Psoas muscle (tissue), 8 donors: ENCODE data around the gene MAP2K3. TPM values are rescaled to one million over a fixed set of nuclear protein-coding genes. Genes with fewer than 3 reads are reported as not detected.
"Not testable (repeated sequence)": the region's sequence is repeated elsewhere in the genome, so short reads cannot be mapped to it uniquely, and the experiment has no call there.

ENCODE experiments used
- ATAC-seq, 4 donors: fragments of 200-7000 bp; cut with Tn5 transposase; one replicate each; pipeline ENCODE4 v1.9.1; 2020; ENCODE audit warnings: moderate library complexity in 3 of 4, mild to moderate bottlenecking in 2 of 4
- DNase-seq, 2 donors: peaks; one replicate each; pipeline ENCODE4 v3.0.0-alpha.2; 2020
- H3K27ac ChIP-seq: fragments of 200-600 bp; one replicate; pipeline ENCODE4 v1.8.0; 2022
- H3K27me3 ChIP-seq, 3 donors: fragments of 200-600 bp in 1 of 3; one replicate each; pipeline versions ENCODE4 v1.6.1 to v1.8.0; 2013 to 2022; ENCODE audit warnings: low read length in 2 of 3, mild to moderate bottlenecking in 2 of 3, moderate library complexity in 1 of 3; ENCODE audit not compliant: insufficient read depth in 3 of 3
- H3K36me3 ChIP-seq, 2 donors: fragments of 200-600 bp in 1 of 2; one replicate each; pipeline versions ENCODE4 v1.6.1 to v1.8.0; 2013 to 2022; ENCODE audit warnings: low read depth in 1 of 2, mild to moderate bottlenecking in 1 of 2, moderate library complexity in 1 of 2; ENCODE audit not compliant: insufficient read depth in 1 of 2
- H3K4me1 ChIP-seq: fragments of 200-600 bp; one replicate; pipeline ENCODE4 v1.8.0; 2022
- H3K4me3 ChIP-seq: fragments of 200-600 bp; one replicate; pipeline ENCODE4 v1.8.0; 2022; ENCODE audit warnings: mild to moderate bottlenecking
- H3K9me3 ChIP-seq: fragments of 200-600 bp; one replicate; pipeline ENCODE4 v1.8.0; 2022
- CTCF ChIP-seq: fragments of 200-600 bp; IDR thresholded peaks from one replicate; pipeline ENCODE4 v1.8.0; 2022; ENCODE audit warnings: antibody characterized with exemption
- WGBS, 3 donors: extraction: QIAGEN DNeasy Blood & Tissue Kit; methylation state at CpG; one replicate each; pipeline versions ENCODE4 v1.1.6 to v1.1.7; 2013; 5-methylcytosine and 5-hydroxymethylcytosine counted together
- intact Hi-C, 2 donors: fragments of 100-400 bp; cut with DNase I; formaldehyde crosslinking; loops; one replicate each; pipeline versions ENCODE4 v1.11.0 to v1.14.2; 2022
- polyA plus RNA-seq, 3 donors: library from polyadenylated mRNA; stranded (reverse); fragments of 200-250 nt; gene quantifications; one replicate each; pipeline ENCODE4 v1.2.3, GENCODE V29; 2013
- total RNA-seq, 4 donors: library from RNA; stranded (reverse); fragmentation: NEBNext Ultra II Directional in 2 of 4; extraction: Animal tissue kit (Norgen Biotek cat#: 25700) in 2 of 4; gene quantifications; one replicate each; pipeline versions ENCODE4 v1.2.1 to v1.2.4, GENCODE V29; 2021 to 2023
- donor health status: healthy with polysubstance abuse.
- donor health status: DM: no; HTN: no; CAD: no; lungs with moderate emphysema.
- donor health status: Bipolar disorder and iron deficiency.
- donor health status: healthy.
- donor health status: DM: yes; HTN: yes; CAD: no.
- donor health status: DM: no; HTN: no; CAD: no.
- donor health status: DM: no; HTN: no; CAD: no.
- donor health status: DM: yes; HTN: yes; CAD: no.

Gene MAP2K3
- total and polyA plus RNA-seq, 7 donors: 64.4 to 229 (median 114) TPM

DNA sequence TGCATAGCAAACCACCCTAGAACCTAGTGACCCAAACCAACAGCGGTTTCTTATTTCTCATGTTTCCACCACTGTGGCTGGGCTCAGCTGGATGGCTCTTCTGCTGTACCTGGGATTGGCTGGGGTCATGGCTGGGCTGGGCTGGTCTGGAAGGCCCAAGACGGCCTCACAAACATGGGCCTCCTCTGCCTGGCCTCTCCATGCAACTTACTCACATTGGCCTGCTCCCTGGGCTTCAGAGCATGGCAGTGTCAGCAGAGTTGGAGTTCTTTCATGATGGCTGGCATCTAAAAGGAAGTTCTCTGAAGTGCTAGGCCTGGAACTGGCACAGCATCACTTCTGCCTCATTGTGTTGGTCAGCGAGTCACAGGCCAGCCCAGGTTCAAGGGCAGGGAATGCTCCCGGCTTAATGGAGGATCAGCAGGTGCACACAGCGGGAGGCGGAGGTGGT is 24.4 kb downstream of the MAP2K3 start:
- 93 to 94% (median 94%) methylated on average over 6 of the region's 6 CpGs for WGBS, 3 donors
- peaks cover 0 to 88% of the 10 kb centered on the region in 2 donors for H3K36me3 ChIP-seq
- H3K4me1 ChIP-seq, H3K4me3 ChIP-seq, H3K27ac ChIP-seq, H3K27me3 ChIP-seq, H3K9me3 ChIP-seq, ATAC-seq: not testable (repeated sequence)
- intact Hi-C loops: loop anchor here in 1 of 2 donors (10.0 kb wide), 1 partner anchor 366 kb away; no protein-coding TSS in a partner anchor
- DNase-seq: peak; percentile 4 to 38

- H3K9me3 ChIP-seq, H3K4me1 ChIP-seq, H3K4me3 ChIP-seq, H3K27me3 ChIP-seq: not testable (repeated sequence)
- Histone ChIP-seq H3K36me3 (peaks cover 0 to 88% of the 10 kb centered on the region in 2 donors), H3K27ac (peak overlapping the region; percentile 36)
- DNase-seq (peak; percentile 26 to 73), ATAC-seq (peak in 2 of 4 donors; percentile 10 to 17)
- 59 to 81% (median 61%) methylated on average over 12 to 16 of the region's 16 CpGs for WGBS, 3 donors
- intact Hi-C loops: loop anchor here (5.0 to 10.0 kb wide), 3 partner anchors 65 to 205 kb away; partner anchors contain the start of gene KCNJ12 (in 1 of the 2)
Observed at GRCh38 chr17:21310061-21310765, 25.7 kb downstream of the MAP2K3 start.

DNA sequence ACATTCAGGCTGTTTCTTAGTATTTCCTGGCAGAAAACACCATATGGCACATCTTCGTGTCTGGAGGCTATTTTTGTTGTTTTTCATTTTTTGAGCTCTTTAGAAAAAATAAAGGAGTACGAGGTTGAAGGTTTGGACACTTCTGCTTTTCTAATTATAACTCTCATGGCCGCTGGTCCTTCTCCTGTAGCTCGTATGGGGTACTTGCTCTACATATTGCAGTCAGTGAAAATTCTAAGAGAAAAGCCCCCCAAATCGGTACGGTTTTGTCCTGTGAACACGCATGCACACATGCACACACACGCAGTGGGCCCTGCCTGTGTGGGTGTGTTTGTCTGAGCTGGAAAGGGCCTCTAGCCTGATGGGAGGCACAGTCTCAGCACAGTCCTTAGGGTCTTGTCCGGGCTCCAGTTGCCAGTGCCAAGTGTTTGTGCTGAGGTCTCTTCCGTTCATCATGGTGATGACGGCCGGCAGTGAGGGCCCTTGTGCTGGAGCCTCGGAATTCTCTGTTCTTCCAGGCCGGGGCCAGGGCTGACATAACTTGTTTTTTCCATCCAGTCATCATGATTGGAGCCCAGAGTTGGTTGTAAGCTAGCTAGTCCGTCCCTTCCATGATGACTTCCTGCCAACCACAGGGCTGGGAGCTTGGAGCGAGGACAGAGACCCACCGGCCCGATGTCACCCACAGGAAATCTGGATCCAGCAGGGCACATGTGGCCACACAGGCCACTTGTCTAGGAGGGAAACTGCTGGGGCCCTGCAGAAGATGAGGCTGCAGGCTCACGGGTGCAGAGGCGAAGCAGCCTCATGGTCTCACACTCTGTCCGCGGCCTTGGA is 26.5 kb downstream of the MAP2K3 start:
- intact Hi-C loops: loop anchor here (5.0 to 10.0 kb wide), 3 partner anchors 64 to 204 kb away; partner anchors contain the start of gene KCNJ12 (in 1 of the 2)
- not testable (repeated sequence) for H3K9me3 ChIP-seq, H3K27me3 ChIP-seq, H3K4me1 ChIP-seq, H3K4me3 ChIP-seq
- DNase-seq (peak; percentile 63 to 84), ATAC-seq (peak; percentile 17 to 46 (median 20))
- Histone ChIP-seq H3K36me3 (peaks cover 0 to 84% of the 10 kb centered on the region in 2 donors), H3K27ac (peak overlapping the region; percentile 36)
- WGBS, 3 donors: 33 to 46% (median 38%) methylated on average over 18 to 22 of the region's 22 CpGs

DNA sequence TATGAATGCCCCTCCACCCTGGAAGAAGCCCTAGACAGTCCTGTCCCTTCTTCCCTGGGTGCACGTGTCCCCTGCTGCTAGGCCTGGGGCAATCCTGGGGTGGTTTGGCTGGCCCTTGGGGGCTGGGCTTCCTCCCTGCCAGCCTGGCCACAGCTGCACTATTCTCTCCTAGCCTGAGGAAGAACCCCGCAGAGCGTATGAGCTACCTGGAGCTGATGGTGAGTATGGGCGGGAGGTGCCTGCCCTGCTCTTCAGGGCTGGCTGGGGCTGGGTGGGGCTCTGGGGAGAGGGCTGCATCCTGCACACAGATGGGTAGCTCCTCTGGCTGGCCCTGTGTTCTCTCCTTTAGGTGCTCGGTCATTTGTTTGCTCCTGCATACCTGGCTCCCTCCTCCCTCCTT is 28.8 kb downstream of the MAP2K3 start:
- H3K9me3 ChIP-seq: no peaks in the 10 kb centered on the region
- intact Hi-C loops: loop anchor here (5.0 to 10.0 kb wide), 3 partner anchors 61 to 201 kb away; partner anchors contain the start of gene KCNJ12 (in 1 of the 2)
- H3K27ac ChIP-seq: no peak overlapping the region
- no peaks in the 10 kb centered on the region for H3K27me3 ChIP-seq
- H3K4me1 ChIP-seq: no peaks in the 10 kb centered on the region
- peaks cover 0 to 60% of the 10 kb centered on the region in 2 donors for H3K36me3 ChIP-seq
- H3K4me3 ChIP-seq: no peak overlapping the region
- 85 to 100% (median 87%) methylated on average over 5 of the region's 5 CpGs for WGBS, 3 donors
- TF ChIP-seq CTCF: no peak
- ATAC-seq: no peak
- peak; percentile 6 to 32 for DNase-seq

DNA sequence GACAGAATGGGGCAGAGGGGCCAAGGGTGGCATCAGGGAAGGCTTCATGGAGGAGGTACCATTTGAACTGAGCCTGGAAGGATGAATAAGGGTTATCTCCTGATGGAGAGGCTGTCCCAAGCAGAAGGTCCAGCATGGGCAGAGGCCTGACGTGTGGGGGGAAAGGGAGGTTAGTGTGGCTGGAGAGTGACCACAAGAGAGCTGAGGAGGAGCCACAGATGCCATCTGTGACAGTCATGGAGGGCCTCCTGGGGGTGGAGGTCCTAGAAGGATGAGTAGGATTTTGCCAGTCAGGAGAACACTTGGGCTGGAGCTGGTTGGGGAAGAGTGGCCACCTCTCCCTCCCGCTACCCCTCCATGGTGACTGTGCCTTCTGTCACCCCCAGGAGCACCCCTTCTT is 29.2 kb downstream of the MAP2K3 start:
- H3K4me1 ChIP-seq, H3K4me3 ChIP-seq, DNase-seq, H3K27ac ChIP-seq, H3K9me3 ChIP-seq, ATAC-seq, H3K27me3 ChIP-seq: not testable (repeated sequence)
- WGBS, 3 donors: 85 to 92% (median 92%) methylated on average over 2 of the region's 2 CpGs
- peaks cover 0 to 56% of the 10 kb centered on the region in 2 donors for H3K36me3 ChIP-seq
- intact Hi-C loops: loop anchor here (5.0 to 10.0 kb wide), 3 partner anchors 61 to 201 kb away; partner anchors contain the start of gene KCNJ12 (in 1 of the 2)

GRCh38 chr17:21314261-21314664 is 29.8 kb downstream of the MAP2K3 start:
- DNase-seq: peak; percentile 12 to 47

DNA sequence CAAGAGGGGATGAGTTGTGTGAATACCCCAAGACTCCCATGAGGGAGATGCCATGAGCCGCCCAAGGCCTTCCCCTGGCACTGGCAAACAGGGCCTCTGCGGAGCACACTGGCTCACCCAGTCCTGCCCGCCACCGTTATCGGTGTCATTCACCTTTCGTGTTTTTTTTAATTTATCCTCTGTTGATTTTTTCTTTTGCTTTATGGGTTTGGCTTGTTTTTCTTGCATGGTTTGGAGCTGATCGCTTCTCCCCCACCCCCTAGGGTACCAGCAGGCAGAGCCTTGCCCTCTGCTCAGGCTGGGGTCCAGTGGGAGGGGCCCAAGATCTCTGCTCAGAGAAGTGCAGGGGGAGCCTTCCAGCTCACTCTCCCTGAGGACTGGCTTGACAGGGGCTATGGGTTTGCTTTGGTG is 30.2 kb downstream of the MAP2K3 start:
- H3K27ac ChIP-seq, H3K4me3 ChIP-seq, ATAC-seq, H3K27me3 ChIP-seq, H3K9me3 ChIP-seq, H3K4me1 ChIP-seq: not testable (repeated sequence)
- peaks cover 0 to 46% of the 10 kb centered on the region in 2 donors for H3K36me3 ChIP-seq
- 82 to 92% (median 86%) methylated on average over 7 of the region's 7 CpGs for WGBS, 3 donors
- intact Hi-C loops: loop anchor here (5.0 to 10.0 kb wide), 4 partner anchors 60 to 200 kb away; partner anchors contain the start of gene KCNJ12 (in 1 of the 2)
- peak; percentile 10 to 42 for DNase-seq

More at GRCh38 chr17:21314261-21314664, 29.8 kb downstream of the MAP2K3 start:
- H3K9me3 ChIP-seq, H3K4me1 ChIP-seq, H3K27ac ChIP-seq, H3K27me3 ChIP-seq, H3K4me3 ChIP-seq, ATAC-seq: not testable (repeated sequence)
- intact Hi-C loops: loop anchor here (5.0 to 10.0 kb wide), 3 partner anchors 61 to 201 kb away; partner anchors contain the start of gene KCNJ12 (in 1 of the 2)
- 60 to 74% (median 65%) methylated on average over 6 to 7 of the region's 7 CpGs for WGBS, 3 donors
- peaks cover 0 to 51% of the 10 kb centered on the region in 2 donors for H3K36me3 ChIP-seq

- ATAC-seq: peak in 3 of 4 donors; percentile 13 to 39 (median 35)
- not testable (repeated sequence) for H3K4me1 ChIP-seq, H3K27me3 ChIP-seq, H3K27ac ChIP-seq, H3K4me3 ChIP-seq, H3K9me3 ChIP-seq
- WGBS, 3 donors: 75 to 87% (median 78%) methylated on average over 11 to 14 of the region's 16 CpGs
- peaks cover 0 to 39% of the 10 kb centered on the region in 2 donors for H3K36me3 ChIP-seq
- intact Hi-C loops: loop anchor here (5.0 to 10.0 kb wide), 3 partner anchors 59 to 199 kb away; partner anchors contain the start of gene KCNJ12 (in 1 of the 2)
- DNase-seq: peak; percentile 23 to 58
Observed at GRCh38 chr17:21315246-21316000, 30.9 kb downstream of the MAP2K3 start.
